Measurements from ENCODE around the gene HSD17B10. TPM values are rescaled to one million over a fixed set of nuclear protein-coding genes. Genes with fewer than 3 reads are reported as not detected.

Gene HSD17B10
- polyA plus RNA-seq, 1 donor from 2014 or later: 112 TPM

- H3K4me3 ChIP-seq (ENCODE audit: low read length): peak within 1 kb of the TSS; percentile 77
- no peaks in the 10 kb centered on the region for H3K9me2 ChIP-seq (ENCODE audit: insufficient read depth, low read length)
- H3K9me3 ChIP-seq (ENCODE audit: low read length): no peaks in the 10 kb centered on the region
- peak within 1 kb of the TSS; percentile 84 for H3K27ac ChIP-seq (ENCODE audit: low read length)
- no peak for TF ChIP-seq EZH2 (IDR thresholded peaks at IDR 0.05; ENCODE audit: borderline replicate concordance, insufficient read depth, low read length, poor library complexity, severe bottlenecking)
- TF ChIP-seq, protein P1, sequence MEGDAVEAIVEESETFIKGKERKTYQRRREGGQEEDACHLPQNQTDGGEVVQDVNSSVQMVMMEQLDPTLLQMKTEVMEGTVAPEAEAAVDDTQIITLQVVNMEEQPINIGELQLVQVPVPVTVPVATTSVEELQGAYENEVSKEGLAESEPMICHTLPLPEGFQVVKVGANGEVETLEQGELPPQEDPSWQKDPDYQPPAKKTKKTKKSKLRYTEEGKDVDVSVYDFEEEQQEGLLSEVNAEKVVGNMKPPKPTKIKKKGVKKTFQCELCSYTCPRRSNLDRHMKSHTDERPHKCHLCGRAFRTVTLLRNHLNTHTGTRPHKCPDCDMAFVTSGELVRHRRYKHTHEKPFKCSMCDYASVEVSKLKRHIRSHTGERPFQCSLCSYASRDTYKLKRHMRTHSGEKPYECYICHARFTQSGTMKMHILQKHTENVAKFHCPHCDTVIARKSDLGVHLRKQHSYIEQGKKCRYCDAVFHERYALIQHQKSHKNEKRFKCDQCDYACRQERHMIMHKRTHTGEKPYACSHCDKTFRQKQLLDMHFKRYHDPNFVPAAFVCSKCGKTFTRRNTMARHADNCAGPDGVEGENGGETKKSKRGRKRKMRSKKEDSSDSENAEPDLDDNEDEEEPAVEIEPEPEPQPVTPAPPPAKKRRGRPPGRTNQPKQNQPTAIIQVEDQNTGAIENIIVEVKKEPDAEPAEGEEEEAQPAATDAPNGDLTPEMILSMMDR (IDR thresholded peaks at IDR 0.05; ENCODE audit: poor library complexity, severe bottlenecking): no peak
- no peak for TF ChIP-seq RAD21 (conservative IDR thresholded peaks at IDR 0.05)
- peak; percentile 76 for TF ChIP-seq TAF1 (IDR thresholded peaks at IDR 0.05; ENCODE audit: low read depth)
- TF ChIP-seq POLR2AphosphoS5 (IDR thresholded peaks at IDR 0.05): peak; percentile 60
- TF ChIP-seq SMC3 (conservative IDR thresholded peaks at IDR 0.05; ENCODE audit: poor library complexity): no peak
- TF ChIP-seq MXI1 (conservative IDR thresholded peaks at IDR 0.05; ENCODE audit: poor library complexity, severe bottlenecking): peak; percentile 78
- no peak for TF ChIP-seq REST (IDR thresholded peaks at IDR 0.05; ENCODE audit: borderline replicate concordance)
- TF ChIP-seq EP300 (conservative IDR thresholded peaks at IDR 0.05; ENCODE audit: poor library complexity, severe bottlenecking): peak; percentile 61
- peaks cover 16% of the 10 kb centered on the region for H3K79me2 ChIP-seq (replicated peaks; ENCODE audit: insufficient read depth, low read length)
- H3K36me3 ChIP-seq (ENCODE audit: insufficient read depth, low read length): no peaks in the 10 kb centered on the region
- no peaks in the 10 kb centered on the region for H3K27me3 ChIP-seq (ENCODE audit: insufficient read depth, low read depth, low read length)
- peak within 1 kb of the TSS; percentile 68 for H3K4me2 ChIP-seq (ENCODE audit: low read length)
- no peaks in the 10 kb centered on the region for H3F3A ChIP-seq (ENCODE audit: insufficient read depth, low read length, poor library complexity, severe bottlenecking)
- H3K9ac ChIP-seq (ENCODE audit: low read length): peak within 1 kb of the TSS; percentile 78
- peak within 1 kb of the TSS; percentile 33 for H2AFZ ChIP-seq (ENCODE audit: low read depth, low read length)
- no peaks in the 10 kb centered on the region for H4K20me1 ChIP-seq (ENCODE audit: insufficient read depth)
These were observed 11.9 kb downstream of the HSD17B10 start, which contains the start of gene SMC1A for GRCh38 chrX:53422086-53422860. Gene SMC1A (minus strand): TSS chrX:53422654. CDS start chrX:53422600, 54 bp downstream.

- Histone ChIP-seq H3K79me2 (replicated peaks; ENCODE audit: insufficient read depth, low read length) (peaks cover 16% of the 10 kb centered on the region), H4K20me1 (ENCODE audit: insufficient read depth) (no peaks in the 10 kb centered on the region), H3K4me3 (ENCODE audit: low read length) (peak overlapping the region; percentile 77), H3K27me3 (ENCODE audit: insufficient read depth, low read depth, low read length) (no peaks in the 10 kb centered on the region), H2AFZ (ENCODE audit: low read depth, low read length) (peak overlapping the region; percentile 33), H3F3A (ENCODE audit: insufficient read depth, low read length, poor library complexity, severe bottlenecking) (no peaks in the 10 kb centered on the region), H3K9me2 (ENCODE audit: insufficient read depth, low read length) (no peaks in the 10 kb centered on the region), H3K27ac (ENCODE audit: low read length) (peak overlapping the region; percentile 84), H3K4me2 (ENCODE audit: low read length) (peak overlapping the region; percentile 68), H3K9me3 (ENCODE audit: low read length) (no peaks in the 10 kb centered on the region), H3K36me3 (ENCODE audit: insufficient read depth, low read length) (no peaks in the 10 kb centered on the region), H3K9ac (ENCODE audit: low read length) (peak overlapping the region; percentile 78)
- TF ChIP-seq SMC3 (conservative IDR thresholded peaks at IDR 0.05; ENCODE audit: poor library complexity) (no peak), MXI1 (conservative IDR thresholded peaks at IDR 0.05; ENCODE audit: poor library complexity, severe bottlenecking) (peak; percentile 39), TAF1 (IDR thresholded peaks at IDR 0.05; ENCODE audit: low read depth) (no peak)
These were observed 12.4 kb downstream of the HSD17B10 start for GRCh38 chrX:53421772-53422085.
